K562 (cell line): ENCODE measurements around the gene LCE1E. TPM values are rescaled to one million over a fixed set of nuclear protein-coding genes. Genes with fewer than 3 reads are reported as not detected.

ENCODE experiments used
- KLF16 ChIP-seq: IDR thresholded peaks from 2 replicates; pipeline ENCODE4 v1.6.1; 2016; ENCODE audit warnings: antibody characterized with exemption
- PKNOX1 ChIP-seq: fragments of 450-650 bp; IDR thresholded peaks from 2 replicates; pipeline ENCODE4 v1.6.1; 2016
- RAD51 ChIP-seq: fragments of 450-650 bp; IDR thresholded peaks from 2 replicates; pipeline ENCODE4 v1.7.1; 2016; ENCODE audit warnings: low read depth, mild to moderate bottlenecking, borderline replicate concordance
- REST ChIP-seq, 2 experiments: fragments of 450-650 bp; formaldehyde crosslinking in 1 of 2; IDR thresholded peaks; 2 replicates each; pipeline versions ENCODE4 v1.4.0 to v1.6.1; 2014 to 2020; ENCODE audit warnings: mild to moderate bottlenecking in 2 of 2, borderline replicate concordance in 1 of 2, low read depth in 1 of 2
- SMC3 ChIP-seq: conservative IDR thresholded peaks from 2 replicates; pipeline ENCODE4 v1.6.1; 2011; ENCODE audit warnings: low read depth, low read length, improper control_type of control experiment; ENCODE audit not compliant: insufficient read depth
- polyA plus RNA-seq, 8 experiments: library from polyadenylated mRNA; depleted of rRNA in 4 of 8; stranded (reverse) in 5 of 8; unstranded in 3 of 8; fragments of >200 nt; fragmentation: Nextera tagmentation in 2 of 8; fragmentation: Illumina TruSeq in 1 of 8; extraction: Ambion mirVana in 2 of 8; extraction: Trizol in 1 of 8; gene quantifications; 2 replicates each; pipeline versions ENCODE4 v1.2.1 to v1.2.3, GENCODE V29; 2011 to 2014; ENCODE audit warnings: inconsistent platforms in 1 of 8, missing spikeins in 1 of 8
- total RNA-seq, 7 experiments: library from RNA; depleted of rRNA in 6 of 7; stranded (reverse); fragments of >200 nt in 6 of 7; fragmentation: Illumina TruSeq in 2 of 7; extraction: Trizol in 2 of 7; gene quantifications; 2 replicates each; pipeline versions ENCODE4 v1.2.1 to v1.2.3, GENCODE V29; 2011 to 2021; ENCODE audit warnings: low replicate concordance in 1 of 7

The LCE1E gene
- total and polyA plus RNA-seq, 9 of the 15 experiments (the other 6 are each of a cell fraction or from before 2014, with no cell fraction given): not detected

- TF ChIP-seq SMC3 (0 out of 2 replicates have a peak, but pooled peaks have one; percentile 28), REST (IDR thresholded peaks at IDR 0.05; ENCODE audit: borderline replicate concordance) (0 out of 2 replicates have a peak, but pooled peaks have one; percentile 8), REST (CRISPR knock-in tag; IDR thresholded peaks at IDR 0.05; ENCODE audit: low read depth) (no peak), PKNOX1 (peak; percentile 42; the same call in 1 of the 2 replicates), KLF16 (peak; percentile 36; the same call in 1 of the 2 replicates), RAD51 (no peak)
These were observed 8.4 kb upstream of the LCE1E start (continued) for GRCh38 chr1:152777510-152778137.
